GM19395 (cell line): Measurements from ENCODE around the gene DGCR2.
"Not testable (repeated sequence)": the region's sequence is repeated elsewhere in the genome, so short reads cannot be mapped to it uniquely, and the experiment has no call there.

ENCODE experiments used
- ATAC-seq: cut with Tn5 transposase; IDR thresholded peaks from one replicate; pipeline ENCODE4 v1.9.1; 2021; ENCODE audit warnings: mild to moderate bottlenecking, moderate library complexity; ENCODE audit not compliant: unreplicated experiment

DGCR2 gene

DNA sequence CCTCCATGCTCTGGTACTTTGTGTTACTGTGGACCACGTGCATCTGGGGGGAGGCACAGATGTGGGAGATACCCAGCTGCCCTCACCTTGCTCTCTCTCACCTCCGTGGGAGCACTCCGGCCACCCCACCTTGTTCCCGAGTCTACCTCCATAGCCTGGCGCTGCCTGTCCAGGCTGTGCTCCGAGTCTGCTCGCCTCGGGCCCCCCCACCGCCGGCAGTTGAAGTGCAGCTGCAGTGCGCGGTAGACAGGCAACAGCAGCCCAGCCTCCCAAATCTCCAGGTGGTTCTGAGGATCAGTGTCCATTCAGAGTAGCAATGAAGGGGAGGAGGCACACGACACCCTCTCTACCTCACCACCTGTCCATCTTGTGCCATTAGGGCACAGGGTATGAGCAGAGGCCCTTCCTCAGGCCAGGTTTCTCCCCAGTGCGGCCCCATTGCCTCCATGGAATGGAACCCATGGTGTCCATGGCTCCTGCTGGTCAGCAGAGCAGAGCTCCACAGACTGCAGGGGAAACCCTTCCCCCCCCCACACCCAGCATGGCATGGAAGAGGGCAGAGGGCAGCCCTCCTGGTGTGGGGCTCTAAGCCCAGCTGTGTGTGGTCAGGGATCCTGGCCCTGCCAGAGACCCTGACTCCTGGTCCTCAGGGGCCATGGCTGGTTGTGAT lies 89.2 kb downstream of the DGCR2 start:
- ATAC-seq: not testable (repeated sequence)

DNA sequence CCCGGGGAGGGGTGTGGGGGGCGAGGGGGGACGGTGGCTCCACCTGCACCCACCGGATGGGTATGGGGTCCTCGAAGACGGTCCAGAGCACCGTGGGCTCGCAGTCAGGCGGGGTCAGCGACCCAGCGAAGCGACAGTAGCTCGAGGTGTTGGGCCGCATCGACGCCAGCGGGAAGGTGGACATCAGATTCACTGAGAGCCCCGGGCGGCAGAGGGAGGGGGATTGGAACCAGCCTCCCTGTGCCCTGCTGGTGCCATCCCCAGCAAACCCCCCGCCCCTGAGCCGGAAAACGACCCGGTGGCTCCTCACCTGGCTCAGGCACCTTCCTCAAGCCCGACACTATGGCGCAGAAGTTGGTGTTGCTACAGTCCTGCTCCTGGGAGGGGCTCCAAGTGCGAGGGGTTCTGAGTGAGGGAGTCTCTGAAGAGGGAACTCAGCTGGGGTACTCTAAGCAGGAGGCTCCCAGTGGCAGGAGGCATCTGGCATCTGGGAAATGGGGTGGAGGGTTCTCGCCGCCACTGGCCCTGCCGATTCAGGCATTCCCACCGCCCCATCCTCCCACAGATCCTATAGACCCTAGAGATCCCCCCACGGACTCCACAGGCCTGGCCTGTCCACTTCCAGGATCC lies 89.9 kb downstream of the DGCR2 start:
- ATAC-seq: not testable (repeated sequence)

- not testable (repeated sequence) for ATAC-seq
Measured at GRCh38 chr22:19030889-19031252, 91.3 kb downstream of the DGCR2 start.

DNA sequence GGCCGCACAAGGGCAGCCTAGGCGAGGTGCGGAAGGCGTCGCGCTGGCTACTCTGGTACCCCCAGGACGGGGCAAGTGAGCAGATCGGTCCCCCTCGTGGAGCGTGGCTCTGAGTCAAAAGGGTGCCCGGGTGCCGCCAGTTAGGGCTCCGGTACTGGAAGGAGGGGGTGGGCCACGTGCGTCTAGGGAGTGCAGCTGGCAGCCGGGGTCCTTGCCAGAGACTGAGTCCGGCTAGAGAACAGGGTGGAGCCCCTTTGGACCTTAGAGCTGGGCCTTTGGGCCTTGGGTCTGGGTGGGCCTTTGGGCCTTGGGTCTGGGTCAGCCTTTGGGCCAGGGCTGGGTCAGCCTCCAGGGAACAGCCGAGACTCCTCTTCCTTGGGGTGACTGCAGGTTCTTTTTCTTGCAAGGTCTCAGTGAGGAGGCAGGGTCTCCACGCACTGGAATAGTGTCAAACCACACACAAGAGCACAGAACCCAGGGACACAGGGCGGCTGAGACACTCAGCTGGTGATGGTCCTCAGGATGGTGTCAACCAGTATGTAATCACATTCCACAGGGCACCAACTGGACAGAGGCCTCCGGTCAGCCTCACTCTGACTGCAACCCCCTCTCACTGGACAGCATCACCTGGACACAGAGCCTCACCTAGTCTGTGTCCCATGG lies 91.9 kb downstream of the DGCR2 start:
- not testable (repeated sequence) for ATAC-seq

GRCh38 chr22:19029113-19030103 lies 92.8 kb downstream of the DGCR2 start:
- ATAC-seq: not testable (repeated sequence)

- ATAC-seq: not testable (repeated sequence)
Measured at GRCh38 chr22:19028060-19028455, 94.2 kb downstream of the DGCR2 start.

- not testable (repeated sequence) for ATAC-seq
Measured at GRCh38 chr22:19027371-19028059, 94.7 kb downstream of the DGCR2 start.

GRCh38 chr22:19026080-19026479 lies 96.1 kb downstream of the DGCR2 start:
- not testable (repeated sequence) for ATAC-seq

DNA sequence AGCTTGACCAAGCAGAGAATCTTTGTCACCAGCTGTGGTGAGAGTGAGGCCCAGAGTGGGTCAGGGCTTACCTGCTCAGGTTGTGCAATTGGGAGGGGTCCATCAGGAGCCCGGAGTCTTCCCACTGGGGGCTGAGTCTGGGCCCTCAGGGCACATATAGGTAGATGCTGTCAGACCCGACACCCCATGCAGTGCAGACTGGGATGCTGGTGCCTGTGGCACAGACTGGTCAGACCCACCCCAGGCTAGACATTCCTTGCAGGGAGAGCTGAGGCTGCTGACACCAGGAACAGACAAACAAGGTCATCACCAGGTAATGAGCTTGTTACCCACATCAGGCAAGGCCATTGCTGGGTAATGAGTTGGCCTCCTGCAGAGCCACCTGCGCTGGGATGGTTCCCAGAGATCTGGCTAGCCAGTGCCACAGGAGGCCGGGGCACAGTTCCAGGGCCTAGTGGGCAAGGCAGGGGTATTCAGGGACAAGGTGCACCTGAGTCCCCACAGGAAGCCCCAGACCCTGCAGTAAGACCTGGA lies 97.2 kb downstream of the DGCR2 start:
- not testable (repeated sequence) for ATAC-seq

GRCh38 chr22:19023931-19024330 lies 98.3 kb downstream of the DGCR2 start:
- not testable (repeated sequence) for ATAC-seq

GRCh38 chr22:19022755-19023154 lies 99.5 kb downstream of the DGCR2 start:
- ATAC-seq: no peak

DNA sequence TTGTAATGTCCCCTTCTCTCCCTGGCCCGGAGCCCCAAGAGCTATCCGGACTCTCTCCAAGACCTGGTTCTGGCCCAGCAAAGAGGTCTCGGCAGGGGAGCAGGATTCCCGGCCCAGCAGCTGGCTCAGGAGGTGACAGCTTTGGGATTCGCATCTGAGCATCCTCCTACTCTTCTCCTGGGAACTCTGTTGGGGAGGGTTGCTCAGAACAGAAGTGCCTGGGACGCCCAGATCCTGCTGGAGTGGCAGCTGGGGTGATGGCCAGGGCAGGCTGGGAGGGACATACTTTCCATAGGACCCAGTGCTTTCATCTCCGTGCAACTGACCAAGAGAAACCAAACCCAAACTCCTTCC lies 102.6 kb downstream of the DGCR2 start:
- ATAC-seq: no peak

DNA sequence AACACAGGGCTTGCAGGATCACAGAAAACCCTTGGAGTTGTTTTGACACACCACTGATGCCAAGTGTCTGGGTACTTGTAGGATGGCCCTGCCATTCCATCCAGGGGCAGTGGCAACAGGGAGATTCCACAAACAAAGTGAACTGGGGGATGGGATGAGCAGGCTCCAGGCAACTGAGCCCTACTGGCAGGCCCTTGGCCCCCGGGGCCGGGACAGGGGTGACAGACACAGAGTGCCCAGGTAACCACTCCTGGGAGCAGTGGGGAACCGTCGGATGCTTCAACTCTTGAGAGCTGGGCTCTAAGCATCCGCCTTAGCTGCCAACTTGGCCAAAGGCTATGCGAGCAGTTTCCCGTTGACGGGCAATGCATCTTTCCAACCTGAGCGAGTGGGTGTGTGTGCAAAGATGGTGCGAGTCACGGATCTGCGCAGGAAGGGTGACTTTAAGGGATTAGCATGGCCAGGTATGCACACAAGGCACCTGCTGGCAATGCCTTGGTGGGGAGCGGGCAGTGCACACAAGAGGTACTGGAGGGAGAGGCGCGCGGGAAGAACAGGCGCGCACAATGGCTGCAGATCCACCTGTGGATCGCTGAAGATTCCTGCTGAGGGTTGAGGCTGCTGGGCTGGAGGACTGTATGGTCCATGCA lies 103.1 kb downstream of the DGCR2 start:
- no peak for ATAC-seq

- no peak for ATAC-seq
Measured at GRCh38 chr22:19018256-19018655, 104.0 kb downstream of the DGCR2 start.

- ATAC-seq: no peak
Measured at GRCh38 chr22:19016081-19016766, 106.0 kb downstream of the DGCR2 start.

DNA sequence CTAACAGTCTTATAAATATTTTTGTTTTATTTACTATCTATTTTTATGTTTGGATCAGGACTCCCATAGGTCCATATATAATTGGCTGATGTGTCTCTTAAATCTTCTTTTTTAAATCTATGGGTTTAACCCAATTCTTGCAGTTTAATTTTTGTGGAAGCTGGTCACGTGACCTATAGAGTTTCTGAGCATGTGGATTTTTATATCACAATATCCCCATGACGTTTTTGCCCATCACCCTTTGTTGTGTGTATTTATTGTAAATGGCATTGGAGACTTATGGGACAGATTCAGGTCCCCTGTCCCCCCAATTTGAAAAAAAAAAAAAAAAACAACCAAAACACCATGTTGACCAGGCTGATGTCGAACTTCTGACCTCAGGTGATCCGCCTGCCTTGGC lies 107.3 kb downstream of the DGCR2 start:
- ATAC-seq: no peak

DNA sequence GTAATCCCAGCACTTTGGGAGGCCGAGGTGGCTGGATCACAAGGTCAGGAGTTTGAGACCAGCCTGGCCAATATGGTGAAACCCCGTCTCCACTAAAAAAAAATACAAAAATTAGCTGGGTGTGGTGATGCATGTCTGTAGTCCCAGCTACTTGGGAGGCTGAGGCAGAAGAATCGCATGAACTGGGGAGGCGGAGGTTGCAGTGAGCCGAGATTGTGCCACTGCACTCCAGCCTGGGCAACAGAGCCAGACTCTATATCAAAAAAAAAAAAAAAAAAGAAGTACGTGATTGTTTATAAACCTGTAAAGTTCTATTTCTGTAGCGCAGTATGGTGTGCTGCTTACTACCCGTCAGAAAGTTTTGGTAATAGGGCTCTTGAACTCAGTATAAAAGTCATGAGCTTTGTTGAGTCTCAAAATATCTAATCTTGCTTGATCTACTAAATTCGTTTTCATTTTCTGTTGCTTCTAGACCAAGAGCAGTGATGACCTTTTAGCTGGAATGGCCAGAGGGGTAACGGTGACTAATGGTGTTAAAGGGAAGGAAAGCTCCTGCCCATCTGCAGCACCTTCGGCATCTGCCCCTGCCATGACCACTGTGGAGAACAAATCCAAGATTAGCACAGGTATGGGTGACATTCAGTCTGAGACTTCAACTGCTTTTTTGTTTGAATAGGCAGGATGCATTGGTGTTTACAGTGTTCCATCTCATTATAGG lies 108.2 kb downstream of the DGCR2 start:
- not testable (repeated sequence) for ATAC-seq

GRCh38 chr22:19013411-19013810 lies 108.8 kb downstream of the DGCR2 start:
- ATAC-seq: not testable (repeated sequence)
